Heart left ventricle (tissue), 16 donors: ENCODE results near the gene SPATA1. TPM values are rescaled to one million over a fixed set of nuclear protein-coding genes. Genes with fewer than 3 reads are reported as not detected.

ENCODE experiments used
- ATAC-seq, 4 donors: fragments of 200-7000 bp; cut with Tn5 transposase; one replicate each; pipeline ENCODE4 v1.9.1; 2020 to 2022; ENCODE audit warnings: moderate library complexity in 4 of 4, mild to moderate bottlenecking in 3 of 4, moderate number of reproducible peaks in 1 of 4
- DNase-seq, 5 donors: peaks; one replicate each; pipeline ENCODE4 v3.0.0-alpha.2; 2020
- H3K27ac ChIP-seq, 12 donors: fragments of 200-600 bp; sonication (generic) in 4 of 12; one replicate each; pipeline versions ENCODE4 v1.5.0 to v1.8.0; 2016 to 2022; ENCODE audit warnings: mild to moderate bottlenecking in 2 of 12
- H3K27me3 ChIP-seq, 9 donors: fragments of 200-600 bp; sonication (generic) in 2 of 9; one replicate each; pipeline versions ENCODE4 v1.5.1 to v1.8.0; 2016 to 2022; ENCODE audit warnings: mild to moderate bottlenecking in 3 of 9
- H3K36me3 ChIP-seq, 9 donors: fragments of 200-600 bp; sonication (generic) in 2 of 9; one replicate each; pipeline versions ENCODE4 v1.5.0 to v1.8.0; 2018 to 2022; ENCODE audit warnings: mild to moderate bottlenecking in 2 of 9
- H3K4me1 ChIP-seq, 12 donors: fragments of 200-600 bp; sonication (generic) in 4 of 12; one replicate each; pipeline versions ENCODE4 v1.5.0 to v1.8.0; 2016 to 2022; ENCODE audit warnings: mild to moderate bottlenecking in 3 of 12
- H3K4me3 ChIP-seq, 12 donors: fragments of 200-600 bp; sonication (generic) in 4 of 12; one replicate each; pipeline versions ENCODE4 v1.5.0 to v1.8.0; 2017 to 2022; ENCODE audit warnings: mild to moderate bottlenecking in 9 of 12, moderate library complexity in 4 of 12
- H3K9me3 ChIP-seq, 12 donors: fragments of 200-600 bp; sonication (generic) in 4 of 12; one replicate each; pipeline versions ENCODE4 v1.5.0 to v1.8.0; 2016 to 2022; ENCODE audit warnings: mild to moderate bottlenecking in 1 of 12
- POLR2A ChIP-seq, 2 donors: fragments of 450-650 bp; IDR thresholded peaks; one replicate each; pipeline ENCODE4 v1.6.1; 2017; ENCODE audit warnings: antibody characterized with exemption in 2 of 2, mild to moderate bottlenecking in 2 of 2, moderate library complexity in 2 of 2
- WGBS, 4 donors: extraction: QIAGEN DNeasy Blood & Tissue Kit in 2 of 4; methylation state at CpG; one replicate each; pipeline versions ENCODE4 v1.1.5 to v1.1.7; 2013 to 2018; 5-methylcytosine and 5-hydroxymethylcytosine counted together
- intact Hi-C, 10 donors: fragments of 100-400 bp; cut with DNase I; formaldehyde crosslinking; loops; one replicate each; pipeline versions ENCODE4 v1.11.1 to v1.14.2; 2022
- polyA plus RNA-seq, 2 donors: library from polyadenylated mRNA; stranded (reverse); fragments of 200-250 nt; gene quantifications; one replicate each; pipeline ENCODE4 v1.2.3, GENCODE V29; 2013
- total RNA-seq, 9 donors: library from RNA; depleted of rRNA in 2 of 9; stranded (reverse); fragments of >200 nt in 2 of 9; fragmentation: NEBNext Ultra II Directional in 3 of 9; extraction: Animal tissue kit (Norgen Biotek cat#: 25700) in 3 of 9; gene quantifications; one replicate each; pipeline versions ENCODE4 v1.1.0 to v1.2.4, GENCODE V29; 2016 to 2023
- TF ChIP-seq, protein P1 (sequence below), 12 donors: fragments of 200-600 bp; sonication (generic) in 4 of 12; IDR thresholded peaks; one replicate each; pipeline versions ENCODE4 v1.5.0 to v1.8.0; 2018 to 2022; ENCODE audit warnings: antibody characterized with exemption in 12 of 12, mild to moderate bottlenecking in 5 of 12
- donor health status: ischemic (EF 13 %, LVEDD 7.1; RV severe dilation, severe dysfunction).
- donor health status: healthy with polysubstance abuse.
- donor health status: DM: no; HTN: yes; CAD: no.
- donor health status: DM: no; HTN: no; CAD: no.
- donor health status: ischemic (EF 25% LVEDD 6.9; RV normal size, moderate dysfunction).
- donor health status: ischemic (EF 25% LVEDD 5.7; RV mildly dilated, moderate dysfunction).
- donor health status: healthy.
- donor health status: DM: yes; HTN: yes; CAD: no.
- donor health status: ischemic (EF 35%, LVEDD 5.7; RV mildly dilated, moderate dysfunction).
- donor health status: nonischemic (EF 11% LVEDD 7.7; RV severe dilation, severe dysfunction).
- donor health status: DM: yes; HTN: yes; CAD: no.
- donor health status: PGD.
- donor health status: ischemic (EF 29% LVEDD 5.4; RV normal size, mild dysfunction).
- donor health status: nonischemic (EF 23%, LVEDD 6.1; RV moderate dilation, normal function).

The SPATA1 gene
- total and polyA plus RNA-seq, 11 donors: 0.19 to 2.0 (median 1.2) TPM; not detected in 2

DNA sequence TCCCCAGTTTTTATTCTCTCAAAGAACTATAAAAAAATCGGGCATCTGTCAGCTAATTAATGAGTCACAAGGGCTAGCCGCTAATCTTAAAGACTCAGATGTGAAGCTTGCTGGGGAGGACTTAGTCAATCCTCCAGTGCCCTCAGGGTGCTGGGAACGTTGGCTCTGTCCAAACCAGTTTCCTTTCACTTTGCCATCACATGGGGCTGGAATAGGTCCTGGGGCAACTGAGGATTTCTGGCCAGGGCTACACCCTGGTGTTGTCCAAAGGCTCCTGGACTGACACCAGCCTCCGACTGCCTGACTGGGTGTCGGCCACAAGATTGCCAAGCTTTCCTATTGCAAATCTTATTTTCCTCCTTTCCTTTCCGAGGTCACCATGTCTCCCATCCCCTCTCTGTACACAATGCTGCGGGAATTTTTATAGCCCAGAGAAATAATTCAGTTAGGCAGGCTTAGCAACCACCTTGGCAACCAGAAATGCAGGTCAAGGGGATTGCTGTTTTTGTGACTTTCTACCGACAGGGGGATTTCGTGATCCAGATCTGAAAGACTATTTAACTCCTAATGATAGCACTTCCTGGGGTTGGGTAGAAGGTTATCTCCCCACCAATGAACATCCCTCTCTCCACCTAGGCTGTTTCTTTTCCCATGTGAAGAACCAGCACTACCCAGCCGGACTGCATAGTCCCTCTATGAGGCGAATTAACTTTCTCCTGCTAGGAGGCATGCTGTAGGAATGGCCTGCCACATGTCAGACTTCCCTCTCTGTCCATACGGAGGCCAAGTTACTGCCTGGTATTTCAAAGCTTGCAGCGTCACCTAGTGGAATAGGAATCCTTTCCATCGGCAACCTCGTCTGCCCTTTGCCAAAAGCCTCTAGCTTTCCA, 98.0 kb downstream of the SPATA1 start:
- H3K36me3 ChIP-seq: no peaks in the 10 kb centered on the region
- peak overlapping the region in 10 of 12 donors; percentile 18 to 57 (median 37) for H3K4me3 ChIP-seq
- no peaks in the 10 kb centered on the region for H3K27me3 ChIP-seq
- no peak for TF ChIP-seq POLR2A (IDR thresholded peaks at IDR 0.05)
- TF ChIP-seq, protein P1, sequence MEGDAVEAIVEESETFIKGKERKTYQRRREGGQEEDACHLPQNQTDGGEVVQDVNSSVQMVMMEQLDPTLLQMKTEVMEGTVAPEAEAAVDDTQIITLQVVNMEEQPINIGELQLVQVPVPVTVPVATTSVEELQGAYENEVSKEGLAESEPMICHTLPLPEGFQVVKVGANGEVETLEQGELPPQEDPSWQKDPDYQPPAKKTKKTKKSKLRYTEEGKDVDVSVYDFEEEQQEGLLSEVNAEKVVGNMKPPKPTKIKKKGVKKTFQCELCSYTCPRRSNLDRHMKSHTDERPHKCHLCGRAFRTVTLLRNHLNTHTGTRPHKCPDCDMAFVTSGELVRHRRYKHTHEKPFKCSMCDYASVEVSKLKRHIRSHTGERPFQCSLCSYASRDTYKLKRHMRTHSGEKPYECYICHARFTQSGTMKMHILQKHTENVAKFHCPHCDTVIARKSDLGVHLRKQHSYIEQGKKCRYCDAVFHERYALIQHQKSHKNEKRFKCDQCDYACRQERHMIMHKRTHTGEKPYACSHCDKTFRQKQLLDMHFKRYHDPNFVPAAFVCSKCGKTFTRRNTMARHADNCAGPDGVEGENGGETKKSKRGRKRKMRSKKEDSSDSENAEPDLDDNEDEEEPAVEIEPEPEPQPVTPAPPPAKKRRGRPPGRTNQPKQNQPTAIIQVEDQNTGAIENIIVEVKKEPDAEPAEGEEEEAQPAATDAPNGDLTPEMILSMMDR (IDR thresholded peaks at IDR 0.05): peak; percentile 38 to 87 (median 72)
- intact Hi-C loops: loop anchor here in 8 of 10 donors (1.0 to 10.0 kb wide), 11 partner anchors 129 to 699 kb away; partner anchors contain the start of genes PRKACB (in 4 of the 8) and RPF1 (in 1 of the 8)
- H3K4me1 ChIP-seq: peaks cover 0 to 28% (median 16%) of the 10 kb centered on the region in 12 donors
- 31 to 53% (median 43%) methylated on average over 15 of the region's 15 CpGs for WGBS, 4 donors
- DNase-seq (peak in 3 of 5 donors; percentile 52 to 68 (median 57)), ATAC-seq (peak; percentile 83 to 91 (median 90))
- peaks cover 0 to 17% (median 0%) of the 10 kb centered on the region in 12 donors for H3K9me3 ChIP-seq
- peak overlapping the region; percentile 4 to 78 (median 58) for H3K27ac ChIP-seq

DNA sequence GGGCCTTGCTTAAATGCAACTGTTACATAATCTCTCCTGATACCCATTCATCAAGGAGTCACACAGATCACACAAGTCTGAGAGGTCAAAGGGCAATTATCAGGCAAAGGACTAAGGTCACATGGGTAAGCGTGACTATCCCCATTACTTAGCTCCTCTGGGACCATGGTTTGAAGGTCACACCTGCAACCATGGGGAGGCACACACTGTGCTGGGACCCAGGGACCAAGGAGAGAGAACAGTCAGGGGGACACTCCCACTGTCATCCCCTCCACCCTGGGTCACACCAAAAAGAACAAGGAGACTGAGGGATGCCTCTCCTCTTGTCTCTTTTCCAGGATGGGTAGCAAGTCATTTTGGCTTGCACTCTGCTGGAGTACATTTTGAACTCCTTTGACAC, 99.0 kb downstream of the SPATA1 start:
- Histone ChIP-seq H3K27me3 (no peaks in the 10 kb centered on the region), H3K4me3 (no peak overlapping the region), H3K27ac (peak overlapping the region in 3 of 12 donors; percentile 74 to 78 (median 75)), H3K36me3 (no peaks in the 10 kb centered on the region), H3K4me1 (peaks cover 0 to 22% (median 16%) of the 10 kb centered on the region in 12 donors), H3K9me3 (peaks cover 0 to 17% (median 0%) of the 10 kb centered on the region in 12 donors)
- intact Hi-C loops: loop anchor here in 8 of 10 donors (5.0 to 10.0 kb wide), 10 partner anchors 130 to 700 kb away; partner anchors contain the start of genes PRKACB (in 4 of the 8) and RPF1 (in 1 of the 8)
- no peak for ATAC-seq
- no peak for DNase-seq
- 99 to 100% (median 100%) methylated on average over 1 of the region's 1 CpG for WGBS, 4 donors
- no peak for TF ChIP-seq POLR2A (IDR thresholded peaks at IDR 0.05)
- TF ChIP-seq, protein P1 (IDR thresholded peaks at IDR 0.05): no peak

DNA sequence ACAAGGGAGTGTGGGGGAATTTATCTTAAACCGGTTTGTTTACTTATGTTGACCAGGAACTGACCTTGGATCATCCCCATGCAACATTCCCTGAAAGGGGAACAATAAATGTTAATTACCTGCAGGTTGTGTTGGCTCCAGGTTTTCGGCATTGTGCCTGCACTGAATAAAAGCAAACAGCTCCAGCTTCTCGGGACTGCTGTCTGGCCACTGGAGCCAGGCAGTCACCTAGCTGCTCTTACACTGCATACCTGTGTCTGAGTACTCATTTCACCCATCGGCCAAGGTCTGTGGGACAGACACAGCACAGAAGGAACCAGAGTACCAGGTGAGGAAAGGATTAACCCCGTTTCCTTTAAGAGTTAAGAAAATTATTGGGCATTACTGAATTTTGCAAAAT, 100.8 kb downstream of the SPATA1 start:
- no peak for TF ChIP-seq POLR2A (IDR thresholded peaks at IDR 0.05)
- TF ChIP-seq, protein P1 (IDR thresholded peaks at IDR 0.05): no peak
- H3K4me3 ChIP-seq: no peak overlapping the region
- H3K9me3 ChIP-seq: peaks cover 0 to 17% (median 0%) of the 10 kb centered on the region in 12 donors
- no peak for ATAC-seq
- DNase-seq: no peak
- H3K27ac ChIP-seq: no peak overlapping the region
- peaks cover 0 to 25% (median 16%) of the 10 kb centered on the region in 12 donors for H3K4me1 ChIP-seq
- no peaks in the 10 kb centered on the region for H3K27me3 ChIP-seq
- H3K36me3 ChIP-seq: no peaks in the 10 kb centered on the region
- 86 to 92% (median 90%) methylated on average over 5 of the region's 5 CpGs for WGBS, 4 donors
- intact Hi-C loops: loop anchor here in 8 of 10 donors (5.0 to 10.0 kb wide), 10 partner anchors 132 to 702 kb away; partner anchors contain the start of genes PRKACB (in 4 of the 8) and RPF1 (in 1 of the 8)

DNA sequence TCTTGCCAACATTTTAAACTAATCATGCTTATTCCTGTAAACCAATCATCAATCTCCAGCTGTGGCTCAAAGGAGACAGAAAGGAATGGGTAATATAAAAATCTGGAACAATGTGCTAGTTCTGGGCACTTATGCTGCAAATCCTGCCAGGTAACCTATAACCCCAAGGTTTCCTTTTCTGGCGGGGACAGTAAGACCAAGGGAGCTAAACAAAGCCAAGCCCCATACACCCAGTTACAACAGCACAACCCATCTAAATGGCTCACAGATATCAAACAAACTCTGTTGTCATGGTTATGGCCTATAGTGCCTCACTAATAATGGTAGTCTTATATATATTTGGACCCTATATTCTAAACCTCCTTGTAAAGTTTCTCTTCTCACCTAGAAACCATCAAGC, 104.9 kb downstream of the SPATA1 start:
- Histone ChIP-seq H3K27ac (peak overlapping the region in 1 of 12 donors; percentile 11), H3K4me1 (peaks cover 0 to 9% (median 0%) of the 10 kb centered on the region in 12 donors), H3K9me3 (peaks cover 0 to 10% (median 0%) of the 10 kb centered on the region in 12 donors), H3K36me3 (no peaks in the 10 kb centered on the region), H3K27me3 (no peaks in the 10 kb centered on the region), H3K4me3 (no peak overlapping the region)
- ATAC-seq: no peak
- no peak for TF ChIP-seq POLR2A (IDR thresholded peaks at IDR 0.05)
- TF ChIP-seq, protein P1 (IDR thresholded peaks at IDR 0.05): no peak
- 53 to 77% (median 65%) methylated on average over 1 of the region's 1 CpG for WGBS, 4 donors
- no peak for DNase-seq
- intact Hi-C loops: loop anchor here in 1 of 10 donors (10.0 kb wide), 1 partner anchor 166 kb away; no protein-coding TSS in a partner anchor
